Erythroblast (primary cell): ENCODE results near the gene SYCE1.
"Not testable (repeated sequence)": the region's sequence is repeated elsewhere in the genome, so short reads cannot be mapped to it uniquely, and the experiment has no call there.

Source experiments
- DNase-seq, 2 experiments: peaks; one replicate each; lab custom pipeline; 2025; lab: John Stamatoyannopoulos, UW
- GATA1 ChIP-seq: IDR thresholded peaks from 2 replicates; pipeline ENCODE4 v1.6.1; 2011; ENCODE audit warnings: low read depth, mild to moderate bottlenecking, control low read depth, low read length, moderate library complexity
- POLR2A ChIP-seq: IDR thresholded peaks from 2 replicates; pipeline ENCODE4 v1.6.1; 2011; ENCODE audit warnings: mild to moderate bottlenecking, low read length

SYCE1 gene

GRCh38 chr10:133568287-133568614 is 2.9 kb upstream of the SYCE1 start:
- TF ChIP-seq POLR2A, result no peak
- no peak for TF ChIP-seq GATA1
- no peak for DNase-seq

- TF ChIP-seq GATA1 (no peak), POLR2A (no peak)
These were observed 2.4 kb upstream of the SYCE1 start for GRCh38 chr10:133567609-133568286.

GRCh38 chr10:133567119-133567518 is 1.7 kb upstream of the SYCE1 start:
- TF ChIP-seq POLR2A (no peak), GATA1 (no peak)
- no peak for DNase-seq

More at GRCh38 chr10:133567609-133568286, 2.4 kb upstream of the SYCE1 start:
- DNase-seq, result no peak

- TF ChIP-seq POLR2A (no peak), GATA1 (no peak)
- DNase-seq, result no peak
These were observed 567 bp downstream of the SYCE1 start for GRCh38 chr10:133564816-133565215.

- TF ChIP-seq GATA1, result no peak
- TF ChIP-seq POLR2A, result no peak
- DNase-seq, result no peak
These were observed 6.2 kb downstream of the SYCE1 start for GRCh38 chr10:133559216-133559615.

GRCh38 chr10:133557381-133557780 is 8.0 kb downstream of the SYCE1 start:
- DNase-seq, result no peak

GRCh38 chr10:133555521-133555920 is 9.9 kb downstream of the SYCE1 start:
- TF ChIP-seq GATA1 (no peak), POLR2A (no peak)
- DNase-seq, result no peak

More at GRCh38 chr10:133557381-133557780, 8.0 kb downstream of the SYCE1 start:
- no peak for TF ChIP-seq POLR2A
- TF ChIP-seq GATA1, result no peak

GRCh38 chr10:133554600-133554999 is 10.8 kb downstream of the SYCE1 start:
- no peak for DNase-seq
- TF ChIP-seq POLR2A (no peak), GATA1 (no peak)

GRCh38 chr10:133544506-133544905 is 20.9 kb downstream of the SYCE1 start:
- DNase-seq, result no peak
- no peak for TF ChIP-seq POLR2A
- TF ChIP-seq GATA1, result no peak

- DNase-seq, result not testable (repeated sequence)
These were observed 23.9 kb downstream of the SYCE1 start for GRCh38 chr10:133541441-133541975.

GRCh38 chr10:133537546-133538545 is 27.5 kb downstream of the SYCE1 start:
- DNase-seq, result no peak
- TF ChIP-seq POLR2A (no peak), GATA1 (no peak)

- no peak for DNase-seq
- TF ChIP-seq GATA1 (no peak), POLR2A (no peak)
These were observed 29.2 kb downstream of the SYCE1 start for GRCh38 chr10:133536198-133536597.

- TF ChIP-seq GATA1 (no peak), POLR2A (no peak)
- no peak for DNase-seq
These were observed 31.0 kb downstream of the SYCE1 start for GRCh38 chr10:133534417-133534816.

GRCh38 chr10:133532871-133533270 is 32.5 kb downstream of the SYCE1 start:
- TF ChIP-seq POLR2A (no peak), GATA1 (no peak)
- no peak for DNase-seq

GRCh38 chr10:133530506-133530905 is 34.9 kb downstream of the SYCE1 start:
- no peak for TF ChIP-seq GATA1
- no peak for TF ChIP-seq POLR2A
- DNase-seq, result no peak

- no peak for TF ChIP-seq POLR2A
- no peak for TF ChIP-seq GATA1
- no peak for DNase-seq
These were observed 35.8 kb downstream of the SYCE1 start for GRCh38 chr10:133529576-133529946.
